Brain pericyte (primary cell): ENCODE data around the gene DGKI.

Experiments used
- DNase-seq: peaks from one replicate; pipeline ENCODE4 v3.0.0-alpha.2; 2012; ENCODE audit warnings: low read depth, low spot score

Gene DGKI

DNA sequence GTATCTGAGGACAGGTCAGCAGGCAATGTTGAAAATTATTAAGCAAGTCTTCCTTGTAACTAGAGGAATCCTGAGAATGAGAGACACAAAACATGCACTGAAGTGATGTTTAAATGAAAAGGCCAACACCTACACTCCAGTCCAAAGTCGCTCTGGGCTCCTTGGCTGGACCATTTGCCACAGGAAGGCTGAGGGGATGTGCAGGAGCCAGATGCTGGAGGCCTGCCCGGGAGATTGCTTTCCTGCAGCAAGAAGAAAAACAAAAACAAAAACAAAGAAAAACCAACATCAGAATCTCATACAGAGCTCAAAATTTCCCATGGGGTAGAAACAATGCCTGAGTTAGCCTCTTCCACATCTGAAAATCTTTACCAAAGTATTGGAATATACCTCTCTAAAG lies 157.0 kb downstream of the DGKI start:
- DNase-seq, result no peak

- no peak for DNase-seq
These were observed 159.1 kb downstream of the DGKI start for GRCh38 chr7:137687556-137688265.

DNA sequence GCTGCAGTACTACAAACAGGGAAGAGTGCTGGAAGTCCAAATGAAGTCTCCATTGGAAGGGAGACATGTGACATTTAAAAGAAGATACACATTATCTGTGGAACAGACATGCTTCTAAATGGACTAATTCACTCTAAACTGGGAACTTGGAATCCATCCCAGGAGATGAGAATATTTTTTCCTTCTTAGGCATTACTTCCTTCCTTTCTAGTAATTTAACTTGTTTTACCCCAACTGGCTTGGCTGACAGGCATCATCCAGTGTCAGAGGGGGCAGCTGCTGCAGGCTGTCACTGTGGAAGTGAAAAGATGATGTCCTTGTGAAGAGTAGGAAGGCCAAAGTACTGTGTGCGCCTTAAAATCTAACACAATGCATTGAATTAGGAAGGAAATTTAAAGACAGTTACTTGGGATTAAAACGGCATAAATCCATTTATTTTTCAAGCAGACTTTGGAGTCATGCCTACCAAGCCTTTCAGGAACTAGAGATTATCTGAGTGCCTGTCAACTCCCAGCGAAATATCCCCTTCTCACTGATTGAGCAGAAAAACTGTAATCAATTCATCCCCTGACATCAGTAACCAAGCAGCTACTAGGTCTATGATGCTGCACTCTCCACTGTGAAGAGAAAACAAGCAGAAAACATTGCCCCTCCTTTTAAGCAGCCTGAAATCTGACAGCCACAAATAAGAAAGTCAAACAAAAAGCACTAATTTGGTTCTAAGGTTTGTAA lies 161.2 kb downstream of the DGKI start:
- no peak for DNase-seq

- no peak for DNase-seq
These were observed 162.0 kb downstream of the DGKI start for GRCh38 chr7:137684776-137685175.

DNA sequence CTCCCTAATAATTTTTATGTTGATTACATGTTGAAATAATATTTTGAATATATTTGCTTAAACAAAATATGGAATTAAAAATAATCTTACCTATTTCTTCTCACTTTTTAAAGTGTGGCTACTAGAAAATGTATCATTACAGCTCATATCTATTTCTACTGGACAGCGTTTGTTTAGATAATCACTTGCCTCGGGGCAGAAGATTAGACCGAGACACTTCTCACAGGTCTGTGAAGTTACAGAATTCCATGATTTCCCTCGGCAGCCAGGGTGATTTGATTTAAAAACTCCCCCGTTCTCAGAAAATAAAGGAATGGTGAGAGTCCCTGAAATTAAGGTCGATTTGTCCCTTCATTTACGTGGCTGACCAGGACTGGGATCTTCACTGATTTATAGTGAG lies 162.5 kb downstream of the DGKI start:
- DNase-seq, result no peak

- DNase-seq, result no peak
These were observed 164.2 kb downstream of the DGKI start for GRCh38 chr7:137682596-137682995.

GRCh38 chr7:137681657-137682562 lies 164.9 kb downstream of the DGKI start:
- DNase-seq, result no peak

DNA sequence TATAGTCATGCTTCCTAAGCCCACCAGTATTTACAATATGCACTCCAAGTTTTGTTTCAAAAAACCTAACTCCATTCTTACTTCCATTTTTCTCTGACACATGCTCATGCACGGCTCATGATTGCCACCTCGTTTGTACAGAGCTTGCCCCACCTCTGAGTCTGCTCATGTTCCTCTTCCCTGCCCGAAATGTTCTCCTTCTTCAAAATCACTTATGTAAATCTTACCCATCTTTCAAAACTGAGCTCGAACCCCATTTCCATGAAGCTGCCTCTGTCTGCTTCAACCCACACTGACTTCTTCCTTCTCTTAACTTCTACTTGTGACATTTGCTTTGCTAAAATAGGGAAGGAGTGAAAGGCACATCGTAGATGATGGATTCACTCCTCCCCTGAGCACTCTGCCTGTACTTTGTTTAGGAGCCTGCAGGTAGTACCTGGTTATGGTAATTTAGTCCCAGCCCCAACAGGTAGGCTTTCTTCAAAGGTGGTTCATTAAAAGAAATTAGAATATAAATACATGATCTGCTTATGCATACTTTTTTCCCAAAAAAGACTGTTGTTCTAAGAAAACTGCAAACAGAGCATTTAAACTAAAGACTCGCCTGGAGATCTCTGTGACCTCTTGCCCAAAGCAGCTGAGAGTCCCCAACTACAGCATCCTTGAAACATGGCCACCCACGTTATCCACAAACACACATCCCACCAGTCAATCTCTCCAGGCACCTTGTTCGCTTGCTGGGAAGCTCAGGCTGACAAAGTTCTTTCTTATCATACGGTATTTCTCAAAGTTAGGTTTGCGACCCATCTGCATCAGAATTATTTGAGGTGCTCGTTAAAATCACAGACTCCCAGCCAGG lies 172.0 kb downstream of the DGKI start:
- no peak for DNase-seq

DNA sequence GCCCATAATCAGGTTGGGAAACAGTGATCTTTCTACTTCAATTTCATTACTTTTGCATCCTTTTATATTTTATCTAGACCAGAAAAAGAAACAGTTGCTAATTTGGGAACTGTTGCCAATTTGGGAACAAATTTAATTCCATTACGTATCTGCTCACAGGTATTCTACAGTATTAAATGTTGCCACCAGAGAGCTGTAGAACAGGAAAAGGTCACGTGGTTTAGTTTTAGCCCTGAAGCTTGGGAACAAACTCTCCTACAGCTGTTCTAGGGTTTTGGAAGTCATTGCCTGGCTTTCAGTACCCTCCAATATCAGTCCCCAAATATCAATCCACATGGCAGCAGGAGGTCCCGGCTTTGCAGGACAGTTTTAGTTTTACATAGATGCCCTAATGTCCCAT lies 172.7 kb downstream of the DGKI start:
- DNase-seq, result no peak

DNA sequence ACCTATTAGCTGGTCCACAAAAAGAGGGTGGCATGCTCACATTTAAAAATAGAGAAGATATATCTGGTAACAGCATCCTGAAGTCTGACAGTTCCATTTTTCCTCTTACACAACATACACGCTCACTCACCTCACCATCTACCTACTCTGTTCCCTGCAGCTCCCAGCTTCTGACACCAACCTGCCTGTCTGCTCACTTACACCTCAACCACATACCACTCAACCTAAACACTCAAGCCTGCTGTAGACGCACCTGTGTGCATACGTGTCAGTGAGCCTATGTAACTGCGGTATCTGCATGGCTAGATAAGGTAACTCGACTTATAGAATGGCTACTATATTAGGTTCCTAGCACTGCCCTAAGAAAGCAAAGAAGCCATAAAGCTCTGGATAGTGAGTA lies 174.9 kb downstream of the DGKI start:
- DNase-seq, result no peak

GRCh38 chr7:137670222-137671064 lies 176.3 kb downstream of the DGKI start:
- DNase-seq, result no peak

DNA sequence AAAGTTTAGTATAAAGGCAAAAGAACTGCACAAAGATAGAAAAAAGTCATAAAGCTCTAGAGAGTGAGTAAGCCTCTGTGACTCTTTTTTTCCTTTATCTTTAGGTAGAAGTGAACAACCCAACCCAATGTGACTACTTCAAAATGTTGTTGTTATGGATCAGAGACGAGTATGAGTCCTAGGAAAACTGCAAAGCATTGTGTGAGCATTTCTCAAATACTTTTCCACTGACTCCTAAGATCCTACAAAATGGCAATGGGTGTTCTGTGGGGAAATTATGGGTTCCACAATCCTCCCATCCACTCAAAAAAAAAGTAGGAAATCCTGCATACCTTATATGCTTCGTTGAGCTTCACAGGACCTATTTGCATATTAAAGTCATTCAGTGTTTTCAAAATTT lies 177.1 kb downstream of the DGKI start:
- DNase-seq, result no peak

DNA sequence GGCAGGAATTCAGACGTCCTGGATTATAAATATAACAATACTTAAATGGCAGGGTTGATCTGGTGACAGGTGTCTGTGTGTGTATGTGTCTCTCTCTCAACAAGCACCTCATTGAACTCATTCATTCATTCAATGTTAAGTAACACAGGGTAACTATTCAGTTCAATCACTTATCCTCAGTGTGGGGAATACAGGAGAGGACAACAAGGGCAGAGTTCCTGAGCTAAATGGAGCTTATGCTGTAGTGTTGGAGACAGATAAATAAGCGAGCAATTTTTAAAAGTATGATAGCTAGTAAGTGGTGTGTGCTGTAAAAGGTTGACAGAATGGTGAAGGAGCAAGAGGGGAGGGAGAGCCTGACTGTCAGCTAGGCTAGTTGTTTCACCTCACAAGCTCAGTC lies 178.4 kb downstream of the DGKI start:
- no peak for DNase-seq

DNA sequence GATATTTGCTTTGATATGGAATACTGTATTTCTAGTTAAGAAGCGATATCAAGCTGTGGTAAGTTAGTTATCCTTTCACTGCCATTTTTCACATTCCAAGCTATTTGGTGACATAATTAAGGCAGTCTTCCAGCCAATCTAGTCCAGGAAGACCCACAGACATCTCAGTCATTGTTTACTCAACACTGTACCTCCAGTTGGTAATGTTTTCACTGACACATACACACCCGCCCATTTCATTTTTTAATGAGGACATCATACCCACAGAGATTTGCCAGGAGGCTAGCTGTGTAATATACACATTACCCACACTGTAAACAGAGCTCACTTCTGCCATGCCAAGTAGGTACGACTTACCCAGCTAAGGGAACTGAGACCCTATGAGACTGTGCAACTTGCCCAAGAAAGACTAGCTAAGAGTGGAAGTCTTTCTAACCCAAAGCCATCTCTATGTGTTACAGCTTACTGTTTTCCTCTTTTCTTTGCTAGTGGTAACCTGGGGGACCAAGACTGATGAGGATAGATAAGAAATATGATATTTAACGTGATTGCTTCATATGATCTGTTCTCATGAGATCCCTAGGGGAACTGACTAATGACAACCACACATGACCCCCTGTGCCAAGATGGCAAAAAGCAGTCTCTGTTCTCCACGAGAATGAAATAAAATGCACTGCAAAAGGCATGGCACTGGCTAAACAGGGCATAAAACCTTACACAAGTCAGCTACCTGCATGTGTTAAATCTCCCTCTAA lies 179.0 kb downstream of the DGKI start:
- no peak for DNase-seq

DNA sequence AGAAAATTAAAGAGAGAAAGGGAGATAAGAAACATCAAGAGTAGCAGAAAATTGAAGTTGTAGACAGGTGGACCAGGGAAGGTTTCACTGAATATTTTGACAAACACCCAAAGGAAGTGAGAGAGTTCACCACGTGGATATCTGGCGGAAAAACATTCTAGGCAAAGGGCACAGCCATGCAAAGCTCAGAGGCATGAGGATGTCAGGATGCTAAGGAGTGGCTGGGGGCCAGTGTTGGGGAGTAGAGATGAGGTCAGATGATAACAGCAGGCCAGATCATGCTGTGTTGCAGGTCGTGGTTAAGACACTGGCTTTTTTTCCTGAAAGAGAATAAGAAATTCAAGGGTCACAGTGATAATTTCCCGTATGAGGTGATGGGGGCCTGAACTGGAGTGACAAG lies 181.9 kb downstream of the DGKI start:
- DNase-seq, result no peak

DNA sequence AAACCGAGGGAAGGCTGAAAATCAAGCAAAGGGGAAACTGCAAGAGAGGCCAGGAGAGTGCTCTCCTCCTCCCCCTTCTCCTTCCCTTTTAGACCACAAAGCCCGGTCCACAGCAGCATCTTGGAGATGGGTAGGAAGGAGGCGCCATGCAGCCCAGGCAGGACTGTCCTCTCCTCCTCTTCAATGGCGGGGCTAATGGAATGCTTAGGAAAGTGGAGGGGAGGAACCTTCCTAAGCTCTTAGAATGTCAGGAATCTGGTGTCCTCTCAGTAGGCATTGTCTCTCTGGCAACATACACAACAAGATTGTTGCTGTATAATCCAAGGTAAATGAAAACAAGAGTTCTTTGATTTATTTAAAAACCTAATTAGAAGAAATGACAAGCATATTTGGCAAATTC lies 185.1 kb downstream of the DGKI start:
- no peak for DNase-seq

DNA sequence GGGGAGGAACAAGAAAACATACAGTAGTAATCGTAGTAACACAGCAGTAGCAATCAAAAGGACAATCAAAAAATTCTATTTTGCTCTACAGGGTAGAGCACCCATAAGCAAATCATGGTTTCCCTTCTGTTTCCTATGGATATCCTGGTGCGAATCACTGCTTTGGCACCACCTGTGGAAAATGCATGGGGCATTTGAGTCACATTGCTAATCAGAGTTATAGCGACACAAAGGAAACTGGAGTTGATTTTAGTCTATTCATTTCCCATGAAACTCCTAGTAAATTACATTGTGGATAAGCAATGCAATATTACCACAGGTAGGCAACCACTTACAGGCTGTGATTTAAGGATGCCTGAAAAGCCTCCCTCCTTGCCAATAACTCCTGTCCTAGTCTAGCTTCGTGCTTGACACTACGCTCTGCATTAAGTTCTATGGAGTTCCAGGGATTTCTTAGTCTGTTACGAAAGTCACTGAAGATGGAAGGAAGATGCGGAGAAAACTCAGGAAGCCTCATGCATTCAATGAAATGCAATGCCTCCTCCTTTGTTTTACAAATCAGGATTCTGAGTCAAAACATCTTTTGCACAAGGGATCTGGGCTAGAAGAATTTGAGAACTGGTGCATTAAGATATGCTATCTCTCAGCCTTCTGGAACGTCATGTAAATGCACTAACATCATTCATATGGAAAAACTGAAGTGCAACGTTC lies 188.4 kb downstream of the DGKI start:
- no peak for DNase-seq

DNA sequence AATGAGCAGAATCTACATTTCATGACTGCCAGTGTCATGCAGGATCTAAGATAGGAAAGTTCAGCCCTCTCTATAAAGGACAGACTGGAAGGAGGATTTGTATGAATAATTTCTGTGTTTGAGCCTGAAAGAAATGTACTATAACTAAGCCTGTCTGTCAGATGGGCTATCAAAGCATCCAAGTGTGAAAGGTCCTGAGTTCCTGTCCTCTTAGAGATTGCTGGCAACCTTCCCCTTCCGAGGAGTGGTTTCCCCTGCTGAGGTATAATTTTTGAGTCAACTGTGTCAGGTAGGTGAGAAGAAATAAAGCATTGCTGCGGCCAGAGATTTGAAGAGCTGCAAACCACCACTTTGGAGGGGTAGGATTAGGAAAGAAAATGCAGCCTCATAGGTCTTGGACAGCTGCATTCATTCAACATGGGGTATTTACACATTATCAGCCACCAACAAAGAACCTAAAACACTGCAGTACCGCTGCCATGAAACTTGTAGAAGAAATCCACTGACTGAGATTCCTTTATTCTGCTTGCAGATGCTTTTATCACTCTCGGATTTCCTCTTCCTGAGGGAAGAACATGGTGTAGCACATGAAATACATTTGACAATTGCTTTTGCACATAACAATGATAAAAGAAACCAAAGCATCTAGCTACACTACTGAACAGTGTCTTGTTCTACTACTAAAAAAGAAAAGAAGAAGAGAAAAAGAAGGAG lies 189.1 kb downstream of the DGKI start:
- no peak for DNase-seq

DNA sequence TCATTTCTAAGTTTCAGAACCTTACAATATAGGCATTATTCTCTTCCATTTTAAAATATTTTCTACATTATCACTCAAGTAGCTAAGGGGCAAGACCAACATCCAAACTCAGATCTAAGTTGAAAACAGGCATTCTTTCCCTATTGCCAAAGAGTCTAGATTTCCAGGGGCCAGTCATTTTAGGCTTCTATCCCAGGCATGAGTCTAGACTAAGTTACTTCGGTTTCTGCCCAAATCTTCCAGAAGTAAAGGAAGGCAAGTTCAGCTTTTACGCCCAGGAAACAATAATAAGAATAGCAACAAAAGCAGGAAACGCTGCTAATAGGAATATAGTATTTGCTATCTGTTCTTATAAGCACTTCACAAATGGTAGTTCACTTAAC lies 189.9 kb downstream of the DGKI start:
- no peak for DNase-seq
